ENCODE measurements around the gene FNDC11. TPM values are rescaled to one million over a fixed set of nuclear protein-coding genes. Genes with fewer than 3 reads are reported as not detected.

FNDC11 gene
- polyA plus RNA-seq, 2 of the 4 experiments (the other 2 are of a cell fraction) = 0.14 to 0.18 TPM

DNA sequence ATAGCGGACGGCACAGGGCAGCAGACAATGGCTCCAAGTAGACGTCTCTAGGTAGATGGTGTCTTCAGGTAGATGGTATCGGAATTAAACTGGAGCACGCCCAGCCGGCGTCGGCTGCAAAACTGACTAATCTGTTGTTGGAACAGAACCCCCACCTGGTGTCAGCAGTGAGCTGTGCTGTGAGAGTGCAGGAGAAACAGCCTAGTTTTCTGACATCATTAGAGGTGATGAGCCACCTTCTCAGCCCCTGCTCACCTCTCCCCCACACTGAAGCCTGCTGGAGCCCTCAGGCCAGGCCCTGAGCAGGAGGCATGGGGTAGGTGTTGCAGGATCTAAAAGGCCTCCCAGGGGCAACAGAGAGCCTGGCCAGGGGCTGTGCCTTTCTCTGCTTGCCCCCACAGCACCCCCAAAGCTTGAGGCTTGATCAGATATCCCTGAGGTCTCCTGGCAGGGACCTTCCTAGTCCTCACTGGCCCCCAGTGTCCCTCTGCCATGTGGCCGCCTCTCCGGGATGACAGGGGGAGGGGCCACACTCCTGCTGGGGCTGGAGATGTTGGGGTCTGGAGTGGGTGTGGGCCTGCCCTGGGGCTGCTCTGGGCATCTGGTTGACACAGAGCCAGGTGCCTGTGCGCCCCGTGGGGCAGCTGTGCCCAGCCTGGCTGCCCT is 27.0 kb downstream of the FNDC11 start:
- no peak for FAIRE-seq
- CTCF ChIA-PET = interaction anchor here (0.7 to 2.2 kb wide), 11 partner anchors 13 to 378 kb away, joined by 3 to 8 read pairs (median 3); partner anchors contain the start of genes FNDC11 and PTK6
- Histone ChIP-seq H3K4me2 (no peak overlapping the region), H3K4me1 (no peaks in the 10 kb centered on the region), H3K9me3 (no peaks in the 10 kb centered on the region), H3K27ac (peak overlapping the region in 1 of 2 experiments; percentile 18; a peak in 1 of 6 replicates), H3K4me3 (no peak overlapping the region)
- POLR2A ChIA-PET = no interaction called here
- 59% methylated on average over 12 of the region's 12 CpGs for WGBS (ENCODE audit: missing lambda C conversion rate)
- DNase-seq (ENCODE audit: low read depth in 1 of 2, low spot score in 1 of 2) = peak; percentile 42 to 53
- ATAC-seq = peak; percentile 65 to 79
- no peak for TF ChIP-seq HOXA7 (CRISPR knock-in tag; IDR thresholded peaks at IDR 0.05)
- TF ChIP-seq SMC3 (IDR thresholded peaks at IDR 0.05) = peak; percentile 30; the same call in 1 of the 3 replicates
- TF ChIP-seq, protein P1, sequence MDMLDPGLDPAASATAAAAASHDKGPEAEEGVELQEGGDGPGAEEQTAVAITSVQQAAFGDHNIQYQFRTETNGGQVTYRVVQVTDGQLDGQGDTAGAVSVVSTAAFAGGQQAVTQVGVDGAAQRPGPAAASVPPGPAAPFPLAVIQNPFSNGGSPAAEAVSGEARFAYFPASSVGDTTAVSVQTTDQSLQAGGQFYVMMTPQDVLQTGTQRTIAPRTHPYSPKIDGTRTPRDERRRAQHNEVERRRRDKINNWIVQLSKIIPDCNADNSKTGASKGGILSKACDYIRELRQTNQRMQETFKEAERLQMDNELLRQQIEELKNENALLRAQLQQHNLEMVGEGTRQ (IDR thresholded peaks at IDR 0.05) = no peak
- TF ChIP-seq, protein P2, sequence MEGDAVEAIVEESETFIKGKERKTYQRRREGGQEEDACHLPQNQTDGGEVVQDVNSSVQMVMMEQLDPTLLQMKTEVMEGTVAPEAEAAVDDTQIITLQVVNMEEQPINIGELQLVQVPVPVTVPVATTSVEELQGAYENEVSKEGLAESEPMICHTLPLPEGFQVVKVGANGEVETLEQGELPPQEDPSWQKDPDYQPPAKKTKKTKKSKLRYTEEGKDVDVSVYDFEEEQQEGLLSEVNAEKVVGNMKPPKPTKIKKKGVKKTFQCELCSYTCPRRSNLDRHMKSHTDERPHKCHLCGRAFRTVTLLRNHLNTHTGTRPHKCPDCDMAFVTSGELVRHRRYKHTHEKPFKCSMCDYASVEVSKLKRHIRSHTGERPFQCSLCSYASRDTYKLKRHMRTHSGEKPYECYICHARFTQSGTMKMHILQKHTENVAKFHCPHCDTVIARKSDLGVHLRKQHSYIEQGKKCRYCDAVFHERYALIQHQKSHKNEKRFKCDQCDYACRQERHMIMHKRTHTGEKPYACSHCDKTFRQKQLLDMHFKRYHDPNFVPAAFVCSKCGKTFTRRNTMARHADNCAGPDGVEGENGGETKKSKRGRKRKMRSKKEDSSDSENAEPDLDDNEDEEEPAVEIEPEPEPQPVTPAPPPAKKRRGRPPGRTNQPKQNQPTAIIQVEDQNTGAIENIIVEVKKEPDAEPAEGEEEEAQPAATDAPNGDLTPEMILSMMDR (IDR thresholded peaks at IDR 0.05) = peak; percentile 38
- peak; percentile 54 to 75 for TF ChIP-seq RAD21 (conservative IDR thresholded peaks at IDR 0.05 in 1 of 2, IDR thresholded peaks at IDR 0.05 in 1 of 2)

DNA sequence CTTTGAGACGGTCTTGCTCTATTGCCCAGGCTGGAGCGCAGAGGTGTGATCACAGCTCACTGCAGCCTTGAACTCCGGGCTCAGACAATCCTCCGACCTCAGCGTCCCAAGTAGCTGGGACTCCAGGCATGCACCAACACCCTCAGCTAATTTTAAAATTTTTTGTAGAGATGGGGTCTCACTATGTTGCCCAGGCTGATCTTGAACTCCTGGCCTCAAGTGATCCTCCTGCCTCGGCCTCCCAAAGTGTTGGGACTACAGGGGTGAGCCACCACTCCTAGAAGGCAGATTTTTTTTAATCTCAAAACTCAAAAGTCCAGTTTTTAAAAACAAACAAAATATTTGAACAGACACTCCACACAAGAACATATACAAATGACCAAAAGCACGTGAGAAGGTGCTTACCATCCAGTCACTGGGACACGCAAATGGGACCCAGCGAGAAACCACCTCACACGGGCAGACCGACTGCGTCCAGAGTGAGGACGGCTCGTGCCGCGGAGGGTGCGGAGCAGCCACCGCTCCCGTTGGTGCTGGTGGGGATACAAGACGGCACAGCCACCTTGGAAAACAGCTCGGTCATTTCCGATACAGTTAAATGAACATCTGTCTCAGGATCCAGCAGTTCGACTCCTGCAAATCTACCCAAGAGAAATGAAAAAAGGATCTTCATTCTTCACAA is 28.6 kb downstream of the FNDC11 start:
- no peaks in the 10 kb centered on the region for H3K9me3 ChIP-seq
- no peaks in the 10 kb centered on the region for H3K4me1 ChIP-seq
- no peak overlapping the region for H3K4me2 ChIP-seq
- ChIA-PET POLR2A (interaction anchor here (0.8 kb wide), 1 partner anchor 54 kb away, joined by 3 read pairs; no protein-coding TSS in a partner anchor), CTCF (interaction anchor here (1.3 to 2.2 kb wide), 3 partner anchors 12 to 392 kb away, joined by 3 to 8 read pairs (median 7); partner anchors contain the start of gene PTK6)
- TF ChIP-seq HDAC2 (IDR thresholded peaks at IDR 0.05) = no peak
- H3K27ac ChIP-seq = no peak overlapping the region
- no peak for FAIRE-seq
- 82% methylated on average over 23 of the region's 23 CpGs for WGBS (ENCODE audit: missing lambda C conversion rate)
- DNase-seq (ENCODE audit: low read depth in 1 of 2, low spot score in 1 of 2) = no peak
- no peak for ATAC-seq
- no peak overlapping the region for H3K4me3 ChIP-seq

DNA sequence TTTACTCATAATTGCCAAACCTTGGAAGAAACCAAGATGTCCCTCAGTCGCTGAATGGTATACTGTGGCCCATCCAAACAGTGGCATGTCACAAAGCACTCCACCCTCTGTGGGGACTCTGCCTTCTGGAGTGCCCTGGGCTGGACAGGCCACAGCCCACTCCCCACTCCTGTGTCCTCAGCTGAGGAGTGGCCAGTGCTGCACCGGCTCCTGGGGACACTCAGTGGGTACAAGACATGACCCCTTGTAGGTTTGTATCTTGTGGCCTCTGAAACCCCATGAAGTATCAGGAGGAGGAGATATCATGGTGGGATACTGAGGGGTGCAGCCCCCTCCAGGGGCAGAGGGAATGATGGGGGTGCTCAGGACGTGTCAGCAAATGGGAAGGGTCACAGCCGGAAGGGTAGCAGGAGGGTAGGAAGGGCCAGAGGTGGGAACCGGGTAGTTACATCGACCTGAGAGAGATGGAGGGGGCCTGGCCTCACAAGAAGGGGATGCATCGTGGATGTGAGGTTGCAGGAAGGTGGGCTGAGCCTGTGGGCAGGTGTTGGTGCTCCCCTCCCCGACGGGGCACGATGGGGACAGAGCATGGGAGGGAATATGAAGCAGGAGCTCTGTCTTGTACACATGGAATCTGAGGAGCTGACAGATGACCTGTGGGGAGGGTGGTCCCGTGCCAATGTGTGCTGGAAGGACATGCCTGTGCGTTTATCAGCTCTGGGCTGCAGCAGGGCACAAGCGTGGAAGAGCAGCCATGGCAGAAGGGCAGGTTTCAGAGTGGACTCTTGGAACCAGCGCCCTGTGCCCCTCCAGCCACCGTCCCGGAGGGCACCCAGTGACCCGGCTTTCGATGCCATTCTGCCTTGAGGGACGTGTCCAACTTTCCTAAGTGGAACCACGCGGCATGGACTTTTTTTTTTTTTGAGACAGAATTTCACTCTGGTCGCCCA is 31.9 kb downstream of the FNDC11 start:
- WGBS (ENCODE audit: missing lambda C conversion rate) = 72% methylated on average over 22 of the region's 22 CpGs
- Histone ChIP-seq H3K9me3 (no peaks in the 10 kb centered on the region), H3K27ac (no peak overlapping the region), H3K4me3 (no peak overlapping the region), H3K4me1 (no peaks in the 10 kb centered on the region), H3K4me2 (no peak overlapping the region)
- POLR2A ChIA-PET = no interaction called here
- ATAC-seq = no peak
- FAIRE-seq = no peak
- no peak for DNase-seq (ENCODE audit: low read depth in 1 of 2, low spot score in 1 of 2)
- no peak for TF ChIP-seq HDAC2 (IDR thresholded peaks at IDR 0.05)
- TF ChIP-seq NR3C1 (IDR thresholded peaks at IDR 0.05) = no peak
- TF ChIP-seq RAD21 (conservative IDR thresholded peaks at IDR 0.05 in 1 of 2, IDR thresholded peaks at IDR 0.05 in 1 of 2) = no peak
- TF ChIP-seq HEYL (CRISPR knock-in tag; IDR thresholded peaks at IDR 0.05) = no peak
- no peak for TF ChIP-seq JUNB (IDR thresholded peaks at IDR 0.05)
- TF ChIP-seq MAFK (IDR thresholded peaks at IDR 0.05; ENCODE audit: partially characterized antibody) = no peak
- TF ChIP-seq ZFP36 (IDR thresholded peaks at IDR 0.05; ENCODE audit: borderline replicate concordance, partially characterized antibody) = no peak
- CTCF ChIA-PET = interaction anchor here (0.5 to 1.3 kb wide), 3 partner anchors 48 to 295 kb away, joined by 3 to 5 read pairs (median 4); no protein-coding TSS in a partner anchor

DNA sequence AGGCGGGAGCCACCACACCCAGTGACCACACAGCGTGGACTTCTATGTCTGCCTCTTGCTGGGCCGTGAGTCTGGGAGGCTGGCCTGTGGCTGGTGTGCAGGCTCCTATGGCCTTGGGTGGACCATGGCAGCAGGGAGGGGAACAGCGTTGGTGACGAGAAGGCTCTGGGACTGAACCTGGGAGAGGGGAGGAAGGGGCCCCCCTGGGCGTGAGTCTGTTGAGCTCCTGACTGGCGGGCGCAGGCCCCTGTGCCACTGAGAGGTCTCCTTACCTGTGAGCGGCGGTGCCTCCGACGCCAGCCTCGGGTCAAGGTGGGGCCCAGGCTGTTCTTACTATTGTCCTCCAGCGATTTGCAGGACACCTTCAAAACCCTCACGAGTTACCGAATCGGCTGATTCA is 32.8 kb downstream of the FNDC11 start:
- DNase-seq (ENCODE audit: low read depth in 1 of 2, low spot score in 1 of 2) (no peak), FAIRE-seq (no peak), ATAC-seq (no peak)
- Histone ChIP-seq H3K27ac (no peak overlapping the region), H3K9me3 (no peaks in the 10 kb centered on the region), H3K4me1 (no peaks in the 10 kb centered on the region), H3K4me3 (no peak overlapping the region), H3K4me2 (no peak overlapping the region)
- CTCF ChIA-PET = interaction anchor here (0.5 to 1.3 kb wide), 2 partner anchors 48 to 174 kb away, joined by 3 to 4 read pairs; no protein-coding TSS in a partner anchor
- 82% methylated on average over 17 of the region's 17 CpGs for WGBS (ENCODE audit: missing lambda C conversion rate)
- POLR2A ChIA-PET = no interaction called here
- TF ChIP-seq EHMT2 (IDR thresholded peaks at IDR 0.05; ENCODE audit: low read depth) = no peak
- TF ChIP-seq, protein P3, sequence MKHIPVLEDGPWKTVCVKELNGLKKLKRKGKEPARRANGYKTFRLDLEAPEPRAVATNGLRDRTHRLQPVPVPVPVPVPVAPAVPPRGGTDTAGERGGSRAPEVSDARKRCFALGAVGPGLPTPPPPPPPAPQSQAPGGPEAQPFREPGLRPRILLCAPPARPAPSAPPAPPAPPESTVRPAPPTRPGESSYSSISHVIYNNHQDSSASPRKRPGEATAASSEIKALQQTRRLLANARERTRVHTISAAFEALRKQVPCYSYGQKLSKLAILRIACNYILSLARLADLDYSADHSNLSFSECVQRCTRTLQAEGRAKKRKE (CRISPR knock-in tag; IDR thresholded peaks at IDR 0.05; ENCODE audit: low read depth) = no peak
- TF ChIP-seq SREBF2 (IDR thresholded peaks at IDR 0.05) = no peak
- no peak for TF ChIP-seq NFE2L2 (conservative IDR thresholded peaks at IDR 0.05; ENCODE audit: low read length)
- no peak for TF ChIP-seq ESRRA (IDR thresholded peaks at IDR 0.05; ENCODE audit: borderline replicate concordance, low read length)
- TF ChIP-seq FOXS1 (CRISPR knock-in tag; IDR thresholded peaks at IDR 0.05) = no peak
- TF ChIP-seq EP300 (IDR thresholded peaks at IDR 0.05) = no peak
